WTC11 (cell line): ENCODE measurements around the gene EIF4G2. TPM values are rescaled to one million over a fixed set of nuclear protein-coding genes. Genes with fewer than 3 reads are reported as not detected.

ENCODE experiments used
- total RNA-seq: library from RNA; stranded (reverse); gene quantifications from 3 replicates; pipeline ENCODE4 v1.2.3, GENCODE V29; 2021

The EIF4G2 gene
- total RNA-seq, 1 experiment from 2014 or later, result 906 TPM

Other genes with a start within 250 kb of the EIF4G2 start
- gene LYVE1, start 240.3 kb downstream of the EIF4G2 start, total RNA-seq, result 0.24 to 0.37 TPM (median 0.32 TPM) in 3 replicates
- gene IRAG1, start 115.2 kb downstream of the EIF4G2 start, total RNA-seq, result 2.8 to 5.2 TPM (median 3.9 TPM) in 3 replicates
- 29.3 to 32.7 TPM (median 31.1 TPM) in 3 replicates for gene CTR9, start 57.7 kb downstream of the EIF4G2 start, total RNA-seq
- 44.9 to 49.5 TPM (median 48.7 TPM) in 3 replicates for gene ZBED5, start 49.1 kb upstream of the EIF4G2 start, total RNA-seq